K562 (cell line): ENCODE data around the gene TRIP6. TPM values are rescaled to one million over a fixed set of nuclear protein-coding genes. Genes with fewer than 3 reads are reported as not detected.

Experiments used
- ATAC-seq: fragments of 200-7000 bp; cut with Tn5 transposase; 3 replicates; pipeline ENCODE4 v1.9.1; 2020; ENCODE audit warnings: moderate library complexity
- BruUV-seq: library from RNA; stranded (reverse); fragments of 400-500 nt; replicated peaks from 2 replicates; lab custom pipeline; 2021; lab: Mats Ljungman, UMichigan
- CTCF ChIA-PET: fragments of 300-600 bp; formaldehyde crosslinking; extraction: SDS; loops from one replicate; lab custom pipeline; 2021; ENCODE audit warnings: low intra/inter-chr PET ratio; lab: Yijun Ruan, JAX
- POLR2A ChIA-PET: fragments of 300-600, 350-650 bp; sonication (Branson Sonifier 250); formaldehyde crosslinking; extraction: SDS; loops from one replicate; lab custom pipeline; 2021; ENCODE audit warnings: antibody characterized with exemption, inconsistent platforms; lab: Yijun Ruan, JAX
- DNase-seq, 4 experiments: peaks; one replicate each; pipeline versions ENCODE4 v3.0.0 to v3.0.0-alpha.2; 2011 to 2018; ENCODE audit warnings: low spot score in 3 of 4, mixed read lengths in 3 of 4; ENCODE audit errors: extremely low read depth in 1 of 4
- FAIRE-seq: peaks from 2 replicates; lab custom pipeline; 2011; peaks lifted over from hg19 to GRCh38; lab: Jason Lieb, UNC
- H2AFZ ChIP-seq: 2 replicates; pipeline ENCODE4 v1.6.0; 2011; ENCODE audit warnings: low read depth, low read length, control low read depth, inconsistent platforms
- H3K27ac ChIP-seq: fragments of 200-600 bp; 3 replicates; pipeline ENCODE4 v1.8.0; 2011; ENCODE audit warnings: low read depth, mild to moderate bottlenecking, control low read depth, inconsistent platforms, low read length, moderate library complexity, mixed read lengths; ENCODE audit errors: extremely low read depth
- H3K27me3 ChIP-seq, 2 experiments: fragments of 300-600 bp in 1 of 2; 2 replicates in 1 of 2; 3 replicates in 1 of 2; pipeline versions ENCODE4 v1.6.0 to v1.8.0; 2011; ENCODE audit warnings: inconsistent platforms in 2 of 2, low read length in 2 of 2, mild to moderate bottlenecking in 1 of 2, mixed read lengths in 1 of 2, moderate library complexity in 1 of 2; ENCODE audit not compliant: control insufficient read depth in 2 of 2, insufficient read depth in 2 of 2
- H3K36me3 ChIP-seq: fragments of 300-600 bp; 3 replicates; pipeline ENCODE4 v1.8.0; 2011; ENCODE audit warnings: mild to moderate bottlenecking, low read length, inconsistent platforms; ENCODE audit not compliant: control insufficient read depth, insufficient read depth
- H3K4me1 ChIP-seq, 2 experiments: fragments of 200-600 bp in 1 of 2; replicated peaks in 1 of 2; 2 replicates in 1 of 2; 3 replicates in 1 of 2; pipeline versions ENCODE4 v1.5.1 to v1.8.0; 2011; ENCODE audit warnings: inconsistent platforms in 2 of 2, low read length in 2 of 2, mild to moderate bottlenecking in 1 of 2, mixed read lengths in 1 of 2, moderate library complexity in 1 of 2; ENCODE audit not compliant: control insufficient read depth in 2 of 2, insufficient read depth in 2 of 2
- H3K4me2 ChIP-seq: 2 replicates; pipeline ENCODE4 v1.6.1; 2011; ENCODE audit warnings: low read length, control low read depth, inconsistent platforms, mixed read lengths; ENCODE audit not compliant: insufficient read depth
- H3K4me3 ChIP-seq: fragments of 200-600 bp; sonication (generic), shearing (Covaris generic); 2 replicates; pipeline ENCODE4 v1.5.1; 2016; ENCODE audit warnings: control low read depth, inconsistent platforms
- H3K79me2 ChIP-seq: fragments of 200-600 bp; 3 replicates; pipeline ENCODE4 v1.8.0; 2011; ENCODE audit warnings: low read length, inconsistent platforms; ENCODE audit not compliant: control insufficient read depth, insufficient read depth
- H3K9ac ChIP-seq, 2 experiments: 2 replicates each; pipeline versions ENCODE4 v1.6.0 to v1.6.1; 2011; ENCODE audit warnings: low read depth in 2 of 2, low read length in 2 of 2, control low read depth in 1 of 2, inconsistent platforms in 1 of 2, mild to moderate bottlenecking in 1 of 2, mixed read lengths in 1 of 2; ENCODE audit not compliant: insufficient read depth in 1 of 2
- H3K9me1 ChIP-seq: one replicate; pipeline ENCODE4 v1.6.0; 2011; ENCODE audit warnings: inconsistent platforms, mild to moderate bottlenecking, low read length, moderate library complexity; ENCODE audit not compliant: control insufficient read depth, insufficient read depth
- H3K9me3 ChIP-seq: replicated peaks from 2 replicates; pipeline ENCODE4 v1.5.1; 2011; ENCODE audit warnings: low read depth, low read length, inconsistent platforms; ENCODE audit not compliant: control insufficient read depth, insufficient read depth
- H4K20me1 ChIP-seq: replicated peaks from 2 replicates; pipeline ENCODE4 v1.6.1; 2011; ENCODE audit warnings: low read length, inconsistent platforms, mixed read lengths; ENCODE audit not compliant: control insufficient read depth, insufficient read depth
- BDP1 ChIP-seq: IDR thresholded peaks from 3 replicates; pipeline ENCODE4 v1.6.1; 2011; ENCODE audit not compliant: insufficient read length, insufficient read depth
- CAMTA2 ChIP-seq: fragments of 250-450 bp; sonication (Bioruptor Pico); conservative IDR thresholded peaks from 2 replicates; pipeline ENCODE4 v1.5.1; 2022
- CCNT2 ChIP-seq: IDR thresholded peaks from 2 replicates; pipeline ENCODE4 v1.6.1; 2011; ENCODE audit warnings: borderline replicate concordance, low read depth, mild to moderate bottlenecking, moderate library complexity, mixed read lengths, low read length; ENCODE audit not compliant: insufficient read length; ENCODE audit errors: extremely low read depth
- ELK3 ChIP-seq: fragments of 450-650 bp; formaldehyde crosslinking; IDR thresholded peaks from 2 replicates; pipeline ENCODE4 v1.4.0; 2020; ENCODE audit warnings: mild to moderate bottlenecking
- GATA2 ChIP-seq: sonication (generic); formaldehyde crosslinking; IDR thresholded peaks from 2 replicates; pipeline ENCODE4 v1.4.0; 2020; ENCODE audit warnings: mild to moderate bottlenecking, missing genetic modification reagents
- KDM4B ChIP-seq, 2 experiments: fragments of 450-650 bp in 1 of 2; sonication (generic) in 1 of 2; IDR thresholded peaks; 2 replicates each; pipeline ENCODE4 v1.6.1; 2016 to 2017; ENCODE audit warnings: borderline replicate concordance in 2 of 2, antibody characterized with exemption in 1 of 2, low read depth in 1 of 2, mild to moderate bottlenecking in 1 of 2
- MECOM ChIP-seq: fragments of 250-450 bp; sonication (Bioruptor Pico); IDR thresholded peaks from 2 replicates; pipeline ENCODE4 v1.8.0; 2022; ENCODE audit warnings: inconsistent platforms
- POU5F1 ChIP-seq: fragments of 150-350 bp; IDR thresholded peaks from 2 replicates; pipeline ENCODE4 v1.6.1; 2014; ENCODE audit warnings: borderline replicate concordance, low read length, low read depth, mild to moderate bottlenecking; ENCODE audit not compliant: partially characterized antibody
- PTBP1 ChIP-seq: fragments of 200-400 bp; formaldehyde crosslinking; IDR thresholded peaks from 2 replicates; pipeline ENCODE4 v1.6.1; 2017; ENCODE audit warnings: low read depth, low read length
- SIRT6 ChIP-seq: IDR thresholded peaks from one replicate; pipeline ENCODE4 v1.6.1; 2012; ENCODE audit warnings: low read depth, mild to moderate bottlenecking, control low read depth, inconsistent platforms, low read length, moderate library complexity
- STAG1 ChIP-seq: sonication (generic); formaldehyde crosslinking; IDR thresholded peaks from 2 replicates; pipeline ENCODE4 v1.5.0; 2020; ENCODE audit warnings: missing genetic modification reagents, borderline replicate concordance
- TCF7 ChIP-seq: sonication (generic); IDR thresholded peaks from 2 replicates; pipeline ENCODE4 v1.6.1; 2016; ENCODE audit warnings: antibody characterized with exemption, borderline replicate concordance
- UBTF ChIP-seq, 2 experiments: IDR thresholded peaks; 2 replicates each; pipeline ENCODE4 v1.6.1; 2012; ENCODE audit warnings: improper control_type of control experiment in 2 of 2, low read depth in 2 of 2, low read length in 2 of 2, borderline replicate concordance in 1 of 2
- ZBTB12 ChIP-seq: fragments of 250-450 bp; sonication (Bioruptor Pico); IDR thresholded peaks from 2 replicates; pipeline ENCODE4 v1.4.0; 2020
- ZNF175 ChIP-seq: fragments of 200-800 bp; sonication (Bioruptor generic); IDR thresholded peaks from 2 replicates; pipeline ENCODE4 v1.6.1; 2016; ENCODE audit warnings: low read depth, mild to moderate bottlenecking, missing genetic modification characterization, missing compliant biosample characterization
- ZNF24 ChIP-seq: fragments of 450-650 bp; IDR thresholded peaks from 2 replicates; pipeline ENCODE4 v1.6.1; 2016
- WGBS: fragments of 100-300 bp; shearing (Covaris generic); methylation state at CpG from one replicate; pipeline ENCODE4 v1.1.6; 2016; ENCODE audit warnings: low coverage, mixed read lengths; ENCODE audit not compliant: insufficient coverage; ENCODE audit errors: missing lambda C conversion rate; 5-methylcytosine and 5-hydroxymethylcytosine counted together
- in situ Hi-C: fragments of 300-500 bp; cut with MboI; formaldehyde crosslinking; loops from 4 replicates; pipeline ENCODE4 v1.15.0; 2018; ENCODE audit warnings: inconsistent platforms, mixed read lengths
- intact Hi-C: fragments of 100-400 bp; cut with micrococcal nuclease; formaldehyde crosslinking; loops from 2 replicates; pipeline ENCODE4 v1.14.2; 2022
- polyA plus RNA-seq, 8 experiments: library from polyadenylated mRNA; depleted of rRNA in 4 of 8; stranded (reverse) in 5 of 8; unstranded in 3 of 8; fragments of >200 nt; fragmentation: Nextera tagmentation in 2 of 8; fragmentation: Illumina TruSeq in 1 of 8; extraction: Ambion mirVana in 2 of 8; extraction: Trizol in 1 of 8; gene quantifications; 2 replicates each; pipeline versions ENCODE4 v1.2.1 to v1.2.3, GENCODE V29; 2011 to 2014; ENCODE audit warnings: inconsistent platforms in 1 of 8, missing spikeins in 1 of 8
- total RNA-seq, 7 experiments: library from RNA; depleted of rRNA in 6 of 7; stranded (reverse); fragments of >200 nt in 6 of 7; fragmentation: Illumina TruSeq in 2 of 7; extraction: Trizol in 2 of 7; gene quantifications; 2 replicates each; pipeline versions ENCODE4 v1.2.1 to v1.2.3, GENCODE V29; 2011 to 2021; ENCODE audit warnings: low replicate concordance in 1 of 7
- TF ChIP-seq, protein P1 (sequence below): fragments of 450-650 bp; formaldehyde crosslinking; IDR thresholded peaks from 2 replicates; pipeline ENCODE4 v1.4.0; 2020; ENCODE audit warnings: mild to moderate bottlenecking, moderate library complexity

TRIP6 gene
- total and polyA plus RNA-seq, 9 of the 15 experiments (the other 6 are each of a cell fraction or from before 2014, with no cell fraction given): 5.9 to 141 (median 54.0) TPM

DNA sequence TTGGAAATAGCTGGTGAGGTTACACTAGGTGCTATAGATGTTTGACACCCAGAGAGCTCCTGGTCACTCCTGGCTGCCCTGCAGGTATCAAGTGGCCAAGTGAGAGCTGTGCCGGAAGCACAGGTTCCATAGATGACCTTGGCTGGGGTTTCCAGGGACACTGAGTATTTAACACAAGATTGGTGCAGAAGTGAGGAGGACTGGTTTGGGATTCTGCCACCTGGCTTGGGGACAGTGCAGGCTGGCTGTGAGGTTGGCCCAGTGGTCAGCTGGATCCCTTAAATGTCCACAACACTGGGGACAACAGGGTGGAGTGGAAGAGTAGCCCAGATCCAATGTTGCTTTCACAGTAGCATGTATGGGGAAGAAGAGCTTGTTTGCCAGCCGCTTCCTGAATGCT is 33.8 kb downstream of the TRIP6 start:
- no peak overlapping the region for H3K27ac ChIP-seq
- CTCF ChIA-PET: interaction anchor here (1.8 kb wide), 1 partner anchor 159 kb away, joined by 9 read pairs; no protein-coding TSS in a partner anchor
- H3K9me1 ChIP-seq: no peaks in the 10 kb centered on the region
- DNase-seq (no peak), ATAC-seq (no peak), FAIRE-seq (no peak)
- H3K9ac ChIP-seq: peak overlapping the region in 1 of 2 experiments; percentile 39; a peak in 1 of 4 replicates
- H3K4me2 ChIP-seq: no peak overlapping the region
- H3K4me3 ChIP-seq: no peak overlapping the region
- H3K27me3 ChIP-seq: no peaks in the 10 kb centered on the region
- H3K4me1 ChIP-seq: peaks cover 23 to 31% of the 10 kb centered on the region in 2 experiments
- in situ Hi-C loops (loop anchor here (25.0 kb wide), 1 partner anchor 386 kb away; no protein-coding TSS in a partner anchor), intact Hi-C loops (no loop called here)
- BruUV-seq: no TSS peak
- POLR2A ChIA-PET: interaction anchor here (0.6 to 1.0 kb wide), 4 partner anchors 10 to 518 kb away, joined by 3 to 6 read pairs (median 4); no protein-coding TSS in a partner anchor
- no peaks in the 10 kb centered on the region for H3K36me3 ChIP-seq
- 78% methylated on average over 2 of the region's 2 CpGs for WGBS
- no peaks in the 10 kb centered on the region for H3K9me3 ChIP-seq
- H4K20me1 ChIP-seq: no peaks in the 10 kb centered on the region
- no peak overlapping the region for H2AFZ ChIP-seq
- H3K79me2 ChIP-seq: no peaks in the 10 kb centered on the region; the same call in 2 of the 3 replicates
- TF ChIP-seq ELK3 (no peak), GATA2 (CRISPR knock-in tag) (no peak), MECOM (no peak), UBTF (IDR thresholded peaks at IDR 0.05; ENCODE audit: borderline replicate concordance in 1 of 2, low read depth in 2 of 2, low read length in 2 of 2) (no peak), PTBP1 (no peak), CAMTA2 (CRISPR knock-in tag) (no peak), CCNT2 (no peak), BDP1 (no peak), POU5F1 (no peak), STAG1 (CRISPR knock-in tag) (no peak), ZBTB12 (CRISPR knock-in tag) (no peak), ZNF24 (no peak), KDM4B (IDR thresholded peaks at IDR 0.05; ENCODE audit: borderline replicate concordance in 2 of 2, low read depth in 1 of 2) (no peak), ZNF175 (CRISPR knock-in tag) (no peak), SIRT6 (no peak), TCF7 (no peak)
- TF ChIP-seq, protein P1, sequence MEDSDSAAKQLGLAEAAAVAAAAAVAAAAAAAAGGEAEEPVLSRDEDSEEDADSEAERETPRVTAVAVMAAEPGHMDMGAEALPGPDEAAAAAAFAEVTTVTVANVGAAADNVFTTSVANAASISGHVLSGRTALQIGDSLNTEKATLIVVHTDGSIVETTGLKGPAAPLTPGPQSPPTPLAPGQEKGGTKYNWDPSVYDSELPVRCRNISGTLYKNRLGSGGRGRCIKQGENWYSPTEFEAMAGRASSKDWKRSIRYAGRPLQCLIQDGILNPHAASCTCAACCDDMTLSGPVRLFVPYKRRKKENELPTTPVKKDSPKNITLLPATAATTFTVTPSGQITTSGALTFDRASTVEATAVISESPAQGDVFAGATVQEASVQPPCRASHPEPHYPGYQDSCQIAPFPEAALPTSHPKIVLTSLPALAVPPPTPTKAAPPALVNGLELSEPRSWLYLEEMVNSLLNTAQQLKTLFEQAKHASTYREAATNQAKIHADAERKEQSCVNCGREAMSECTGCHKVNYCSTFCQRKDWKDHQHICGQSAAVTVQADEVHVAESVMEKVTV (CRISPR knock-in tag): no peak
